ENCODE data around the gene ABCA10. TPM values are rescaled to one million over a fixed set of nuclear protein-coding genes. Genes with fewer than 3 reads are reported as not detected.
A peak's percentile ranks its signal among the peaks of the same experiment; 100 is the strongest.

The ABCA10 gene
- polyA plus RNA-seq, 1 experiment: 0.31 TPM

DNA sequence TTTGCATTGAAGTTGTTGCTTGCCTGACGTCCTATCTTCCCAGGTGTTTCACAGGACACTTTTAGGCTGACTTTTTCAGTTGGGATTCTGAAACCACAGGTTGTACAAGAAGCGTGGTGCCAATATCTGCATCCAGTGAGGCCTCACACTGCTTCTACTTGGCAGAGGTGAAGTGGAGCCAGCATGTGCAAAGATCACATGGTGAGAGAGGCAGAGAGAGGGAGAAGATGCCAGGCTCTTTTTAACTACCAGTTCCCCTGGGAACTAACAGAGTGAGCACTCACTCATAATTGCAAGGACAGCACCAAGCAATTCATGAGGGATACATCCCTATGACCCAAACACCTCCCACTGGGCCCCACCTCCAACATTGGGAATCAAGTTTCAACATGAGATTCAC is 81.2 kb downstream of the ABCA10 start:
- H3K36me3 ChIP-seq (ENCODE audit: control insufficient read depth, insufficient read depth, low read length): no peaks in the 10 kb centered on the region
- no peak for DNase-seq (ENCODE audit: low read depth)
- TF ChIP-seq, protein P1, sequence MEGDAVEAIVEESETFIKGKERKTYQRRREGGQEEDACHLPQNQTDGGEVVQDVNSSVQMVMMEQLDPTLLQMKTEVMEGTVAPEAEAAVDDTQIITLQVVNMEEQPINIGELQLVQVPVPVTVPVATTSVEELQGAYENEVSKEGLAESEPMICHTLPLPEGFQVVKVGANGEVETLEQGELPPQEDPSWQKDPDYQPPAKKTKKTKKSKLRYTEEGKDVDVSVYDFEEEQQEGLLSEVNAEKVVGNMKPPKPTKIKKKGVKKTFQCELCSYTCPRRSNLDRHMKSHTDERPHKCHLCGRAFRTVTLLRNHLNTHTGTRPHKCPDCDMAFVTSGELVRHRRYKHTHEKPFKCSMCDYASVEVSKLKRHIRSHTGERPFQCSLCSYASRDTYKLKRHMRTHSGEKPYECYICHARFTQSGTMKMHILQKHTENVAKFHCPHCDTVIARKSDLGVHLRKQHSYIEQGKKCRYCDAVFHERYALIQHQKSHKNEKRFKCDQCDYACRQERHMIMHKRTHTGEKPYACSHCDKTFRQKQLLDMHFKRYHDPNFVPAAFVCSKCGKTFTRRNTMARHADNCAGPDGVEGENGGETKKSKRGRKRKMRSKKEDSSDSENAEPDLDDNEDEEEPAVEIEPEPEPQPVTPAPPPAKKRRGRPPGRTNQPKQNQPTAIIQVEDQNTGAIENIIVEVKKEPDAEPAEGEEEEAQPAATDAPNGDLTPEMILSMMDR (IDR thresholded peaks at IDR 0.05; ENCODE audit: insufficient read depth, low read depth, low read length): no peak
- no peaks in the 10 kb centered on the region for H3K27me3 ChIP-seq (ENCODE audit: control insufficient read depth, insufficient read depth, low read length)
- POLR2A ChIA-PET: no interaction called here
- CTCF ChIA-PET: no interaction called here
- H3K4me3 ChIP-seq (ENCODE audit: low read depth, low read length): no peak overlapping the region

DNA sequence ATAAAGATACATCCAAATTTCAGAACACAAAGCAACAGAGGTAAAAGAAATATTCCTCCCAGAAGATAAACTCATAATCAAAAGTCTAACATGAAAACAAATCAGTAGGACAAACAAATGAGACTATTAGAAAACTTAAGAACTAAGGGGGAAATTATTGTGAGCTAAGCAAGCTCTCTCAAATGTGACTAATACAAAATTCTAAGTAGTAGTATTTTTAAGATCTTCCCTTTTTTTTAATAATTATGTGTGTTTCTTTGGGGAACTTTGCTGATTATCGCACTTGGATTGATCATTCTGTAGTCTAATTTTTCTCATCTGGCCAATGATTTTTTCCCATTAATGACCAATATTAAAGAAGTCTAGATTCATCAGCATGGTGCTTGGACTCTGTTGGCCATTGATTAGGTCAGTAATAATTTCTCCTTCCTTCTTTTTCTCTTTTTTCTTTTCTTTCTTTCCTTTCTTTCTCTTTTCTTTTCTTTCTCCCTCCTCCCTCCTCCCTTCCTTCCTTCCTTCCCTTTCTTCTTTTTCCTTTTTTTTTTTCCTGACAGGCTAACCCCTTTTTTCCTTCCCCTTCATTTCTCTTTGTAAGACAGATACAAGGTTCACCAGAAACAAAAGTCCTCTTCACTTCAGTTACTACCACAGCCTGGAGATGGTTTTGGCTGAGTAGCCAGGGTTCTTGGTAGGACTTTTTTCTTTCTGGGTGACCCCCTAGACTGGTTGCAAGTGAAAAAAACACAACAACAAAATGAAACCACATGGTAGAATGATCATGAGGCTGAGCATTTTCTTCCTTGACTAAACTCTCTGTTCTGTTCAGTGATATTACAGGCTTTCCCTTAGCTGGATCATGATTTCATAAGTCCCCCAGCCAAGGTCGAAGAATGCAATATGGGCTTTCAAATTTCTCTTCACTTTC is 84.0 kb downstream of the ABCA10 start:
- ChIA-PET POLR2A (no interaction called here), CTCF (interaction anchor here (0.7 to 1.2 kb wide), 2 partner anchors 16 to 233 kb away, joined by 3 to 4 read pairs; no protein-coding TSS in a partner anchor)
- Histone ChIP-seq H3K27me3 (ENCODE audit: control insufficient read depth, insufficient read depth, low read length) (no peaks in the 10 kb centered on the region), H3K4me3 (ENCODE audit: low read depth, low read length) (no peak overlapping the region), H3K36me3 (ENCODE audit: control insufficient read depth, insufficient read depth, low read length) (no peaks in the 10 kb centered on the region)
- TF ChIP-seq, protein P1 (IDR thresholded peaks at IDR 0.05; ENCODE audit: insufficient read depth, low read depth, low read length): no peak
- no peak for DNase-seq (ENCODE audit: low read depth)

- no peaks in the 10 kb centered on the region for H3K36me3 ChIP-seq (ENCODE audit: control insufficient read depth, insufficient read depth, low read length)
- DNase-seq (ENCODE audit: low read depth): no peak
- CTCF ChIA-PET: no interaction called here
- H3K4me3 ChIP-seq (ENCODE audit: low read depth, low read length): no peak overlapping the region
- TF ChIP-seq, protein P1 (IDR thresholded peaks at IDR 0.05; ENCODE audit: insufficient read depth, low read depth, low read length): no peak
- H3K27me3 ChIP-seq (ENCODE audit: control insufficient read depth, insufficient read depth, low read length): no peaks in the 10 kb centered on the region
- POLR2A ChIA-PET: no interaction called here
Observed at GRCh38 chr17:69143683-69144231, 84.9 kb downstream of the ABCA10 start.

GRCh38 chr17:69143151-69143550 is 85.5 kb downstream of the ABCA10 start:
- ChIA-PET POLR2A (no interaction called here), CTCF (no interaction called here)
- Histone ChIP-seq H3K36me3 (ENCODE audit: control insufficient read depth, insufficient read depth, low read length) (no peaks in the 10 kb centered on the region), H3K27me3 (ENCODE audit: control insufficient read depth, insufficient read depth, low read length) (no peaks in the 10 kb centered on the region), H3K4me3 (ENCODE audit: low read depth, low read length) (no peak overlapping the region)
- DNase-seq (ENCODE audit: low read depth): no peak
- TF ChIP-seq, protein P1 (IDR thresholded peaks at IDR 0.05; ENCODE audit: insufficient read depth, low read depth, low read length): no peak

GRCh38 chr17:69142175-69142802 is 86.3 kb downstream of the ABCA10 start:
- H3K36me3 ChIP-seq (ENCODE audit: control insufficient read depth, insufficient read depth, low read length): no peaks in the 10 kb centered on the region
- TF ChIP-seq, protein P1 (IDR thresholded peaks at IDR 0.05; ENCODE audit: insufficient read depth, low read depth, low read length): no peak
- no peak overlapping the region for H3K4me3 ChIP-seq (ENCODE audit: low read depth, low read length)
- DNase-seq (ENCODE audit: low read depth): peak; percentile 37
- no peaks in the 10 kb centered on the region for H3K27me3 ChIP-seq (ENCODE audit: control insufficient read depth, insufficient read depth, low read length)
- ChIA-PET POLR2A (no interaction called here), CTCF (no interaction called here)
